Body of pancreas (tissue), 4 donors: Measurements from ENCODE around the gene CERS3.

ENCODE experiments used
- POLR2A ChIP-seq, 3 donors: fragments of 450-650 bp; IDR thresholded peaks; one replicate each; pipeline ENCODE4 v1.6.1; 2016; ENCODE audit warnings: antibody characterized with exemption in 3 of 3, mild to moderate bottlenecking in 2 of 3
- TF ChIP-seq, protein P1 (sequence below), 7 experiments: fragments of 450-650 bp in 4 of 7; fragments of 200-600 bp in 3 of 7; sonication (generic) in 3 of 7; IDR thresholded peaks; one replicate each; pipeline ENCODE4 v1.5.1; 2016 to 2019; ENCODE audit warnings: antibody characterized with exemption in 7 of 7

DNA sequence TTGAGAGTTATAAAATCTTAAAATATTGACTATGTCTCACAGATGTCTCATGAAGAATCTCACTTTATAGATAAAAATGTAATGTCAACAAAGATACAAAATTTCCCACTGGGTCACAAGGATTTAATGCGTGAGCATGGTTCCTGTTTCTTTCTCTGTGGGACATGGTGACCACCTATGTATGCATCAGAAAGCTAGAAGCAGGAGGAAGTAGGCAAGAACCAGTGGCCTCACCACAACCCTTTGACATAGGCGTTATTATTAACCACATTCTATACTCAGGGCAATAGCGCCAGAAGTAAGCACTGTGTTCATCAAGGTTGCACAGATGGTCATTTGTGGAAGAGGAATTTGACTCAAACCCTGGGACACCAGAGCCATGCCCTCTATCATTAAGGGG lies 175.3 kb downstream of the CERS3 start:
- TF ChIP-seq, protein P1, sequence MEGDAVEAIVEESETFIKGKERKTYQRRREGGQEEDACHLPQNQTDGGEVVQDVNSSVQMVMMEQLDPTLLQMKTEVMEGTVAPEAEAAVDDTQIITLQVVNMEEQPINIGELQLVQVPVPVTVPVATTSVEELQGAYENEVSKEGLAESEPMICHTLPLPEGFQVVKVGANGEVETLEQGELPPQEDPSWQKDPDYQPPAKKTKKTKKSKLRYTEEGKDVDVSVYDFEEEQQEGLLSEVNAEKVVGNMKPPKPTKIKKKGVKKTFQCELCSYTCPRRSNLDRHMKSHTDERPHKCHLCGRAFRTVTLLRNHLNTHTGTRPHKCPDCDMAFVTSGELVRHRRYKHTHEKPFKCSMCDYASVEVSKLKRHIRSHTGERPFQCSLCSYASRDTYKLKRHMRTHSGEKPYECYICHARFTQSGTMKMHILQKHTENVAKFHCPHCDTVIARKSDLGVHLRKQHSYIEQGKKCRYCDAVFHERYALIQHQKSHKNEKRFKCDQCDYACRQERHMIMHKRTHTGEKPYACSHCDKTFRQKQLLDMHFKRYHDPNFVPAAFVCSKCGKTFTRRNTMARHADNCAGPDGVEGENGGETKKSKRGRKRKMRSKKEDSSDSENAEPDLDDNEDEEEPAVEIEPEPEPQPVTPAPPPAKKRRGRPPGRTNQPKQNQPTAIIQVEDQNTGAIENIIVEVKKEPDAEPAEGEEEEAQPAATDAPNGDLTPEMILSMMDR (IDR thresholded peaks at IDR 0.05) = no peak
- TF ChIP-seq POLR2A (IDR thresholded peaks at IDR 0.05) = no peak
